CD4-positive, alpha-beta T cell treated with Interleukin-10 for 1 hour (primary cell): ENCODE data around the gene NAT14.
A peak's percentile ranks its signal among the peaks of the same experiment; 100 is the strongest.
"Not testable (repeated sequence)": the region's sequence is repeated elsewhere in the genome, so short reads cannot be mapped to it uniquely, and the experiment has no call there.

Experiments
- DNase-seq: peaks from one replicate; pipeline ENCODE4 v3.0.0-alpha.2; 2020

The NAT14 gene

GRCh38 chr19:55504252-55504603 lies 19.2 kb downstream of the NAT14 start:
- no peak for DNase-seq

GRCh38 chr19:55504981-55505380 lies 20.0 kb downstream of the NAT14 start:
- DNase-seq = no peak

DNA sequence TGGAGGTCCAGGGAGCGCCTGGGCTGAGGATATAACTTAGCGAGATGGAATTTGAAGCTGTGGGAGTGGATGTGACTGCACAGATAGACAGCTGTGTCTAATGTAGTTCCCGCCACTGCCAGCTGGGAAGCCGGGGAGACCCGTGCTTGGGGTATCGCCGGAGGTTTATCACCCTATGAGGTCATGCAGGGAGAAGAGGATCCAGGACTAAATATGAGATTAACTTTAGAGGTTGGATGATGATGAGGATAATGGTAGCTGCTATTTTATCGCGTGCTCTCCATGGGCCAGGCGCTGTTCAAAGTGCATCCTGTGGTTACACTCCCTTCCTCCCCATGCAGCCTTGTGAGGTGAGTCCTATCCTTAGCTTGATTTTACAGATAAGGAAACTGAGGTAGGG lies 23.1 kb downstream of the NAT14 start:
- no peak for DNase-seq

DNA sequence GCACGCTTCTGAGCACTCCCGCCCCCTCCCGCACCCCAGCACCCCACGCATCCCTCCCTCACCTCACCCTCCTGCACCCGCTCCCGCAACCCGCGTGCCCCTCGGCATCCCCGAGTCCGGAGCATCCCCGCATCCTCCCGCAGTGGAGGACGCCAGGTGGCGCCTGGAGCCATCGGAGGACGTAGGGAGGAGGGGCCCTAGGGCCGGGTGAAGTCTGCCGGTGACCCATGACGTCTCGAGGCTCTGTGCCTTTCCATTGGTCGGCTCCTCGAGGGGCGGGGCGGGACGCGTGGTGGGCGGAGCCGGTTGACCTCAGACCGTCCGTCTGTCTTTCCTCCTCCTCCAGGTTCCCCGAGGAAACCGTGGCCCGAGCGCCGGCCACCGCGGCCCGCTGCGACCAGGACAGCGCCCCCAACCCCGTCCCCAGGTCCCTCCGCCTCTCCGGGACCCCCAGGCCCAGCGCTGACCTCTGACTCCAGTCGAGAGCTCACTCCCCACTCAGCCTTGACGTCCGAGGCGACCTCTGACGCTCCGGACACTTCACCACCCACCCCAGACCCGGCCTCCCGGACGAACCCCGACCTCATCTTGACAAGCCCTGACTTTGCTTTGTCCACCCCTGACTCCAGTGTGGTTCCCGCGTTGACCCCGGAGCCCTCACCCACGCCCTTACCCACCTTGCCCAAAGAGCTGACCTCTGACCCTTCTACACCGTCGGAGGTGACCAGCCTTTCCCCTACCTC lies 32.1 kb downstream of the NAT14 start:
- peak; percentile 93 for DNase-seq

DNA sequence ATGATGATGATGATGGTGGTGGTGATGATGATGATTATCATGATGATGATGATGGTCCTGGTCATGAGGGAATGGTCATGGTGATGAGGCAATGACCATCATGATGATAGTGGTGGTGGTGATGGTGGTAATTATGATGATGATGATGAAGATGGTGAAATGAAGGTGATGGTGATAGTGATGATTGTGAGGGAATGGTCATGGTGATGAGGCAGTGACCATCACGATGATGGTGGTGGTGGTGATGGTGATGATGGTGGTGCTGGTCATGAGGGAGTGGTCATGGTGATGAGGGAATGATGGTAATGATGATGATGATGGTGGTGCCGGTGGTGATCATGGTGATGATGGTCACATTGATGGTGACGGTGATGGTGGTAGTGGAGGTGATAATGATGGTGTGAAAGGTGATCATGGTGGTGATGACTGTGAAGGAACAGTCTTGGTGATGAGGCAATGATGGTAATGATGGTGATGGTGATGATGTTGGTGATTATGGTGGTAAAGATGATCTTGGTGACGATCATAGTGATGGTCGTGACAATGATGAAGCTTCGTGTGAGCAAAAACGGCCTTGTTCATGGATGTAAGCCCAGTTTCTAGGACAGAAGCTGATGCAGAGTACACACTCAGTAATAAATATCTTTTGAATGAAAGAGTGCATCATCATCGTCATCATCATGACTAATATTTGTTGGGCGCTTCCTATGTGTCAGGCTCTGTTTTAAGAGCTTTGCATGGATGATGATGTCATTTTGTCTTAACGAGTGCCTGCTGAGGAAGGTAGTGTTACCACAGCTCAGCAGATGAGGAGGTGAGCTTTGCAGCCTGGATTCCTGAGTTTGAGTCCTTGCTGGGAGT lies 34.7 kb downstream of the NAT14 start:
- no peak for DNase-seq

DNA sequence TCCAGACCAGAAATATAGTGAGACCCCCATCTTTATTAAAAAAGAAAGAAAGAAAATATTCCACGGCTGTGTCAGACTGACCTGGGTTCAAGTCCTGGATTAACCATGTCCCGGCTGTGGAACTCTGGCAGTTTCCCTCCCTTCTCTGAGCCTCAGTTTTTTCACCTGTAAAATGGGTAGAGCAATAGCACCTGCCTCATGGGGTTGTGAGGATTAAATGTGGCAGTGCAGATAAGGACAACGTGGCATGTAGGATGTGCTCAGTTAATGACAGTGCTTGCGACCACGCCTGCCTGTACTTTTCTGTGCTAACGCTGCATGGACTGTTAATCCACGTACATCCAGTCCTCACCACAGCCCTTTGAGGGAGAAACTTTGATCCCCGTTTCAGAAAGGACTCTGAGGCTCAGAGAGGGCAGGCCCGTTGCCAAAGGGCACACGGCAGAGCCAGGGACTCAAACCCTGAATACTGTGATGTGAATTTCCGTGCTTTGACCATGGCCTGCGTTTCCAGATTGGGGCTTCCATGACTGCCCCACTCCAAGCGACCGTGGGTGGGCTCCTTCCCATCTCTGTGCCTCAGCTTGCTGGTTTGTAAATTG lies 35.8 kb downstream of the NAT14 start:
- DNase-seq = no peak

GRCh38 chr19:55525289-55526101 lies 40.5 kb downstream of the NAT14 start:
- DNase-seq = no peak

DNA sequence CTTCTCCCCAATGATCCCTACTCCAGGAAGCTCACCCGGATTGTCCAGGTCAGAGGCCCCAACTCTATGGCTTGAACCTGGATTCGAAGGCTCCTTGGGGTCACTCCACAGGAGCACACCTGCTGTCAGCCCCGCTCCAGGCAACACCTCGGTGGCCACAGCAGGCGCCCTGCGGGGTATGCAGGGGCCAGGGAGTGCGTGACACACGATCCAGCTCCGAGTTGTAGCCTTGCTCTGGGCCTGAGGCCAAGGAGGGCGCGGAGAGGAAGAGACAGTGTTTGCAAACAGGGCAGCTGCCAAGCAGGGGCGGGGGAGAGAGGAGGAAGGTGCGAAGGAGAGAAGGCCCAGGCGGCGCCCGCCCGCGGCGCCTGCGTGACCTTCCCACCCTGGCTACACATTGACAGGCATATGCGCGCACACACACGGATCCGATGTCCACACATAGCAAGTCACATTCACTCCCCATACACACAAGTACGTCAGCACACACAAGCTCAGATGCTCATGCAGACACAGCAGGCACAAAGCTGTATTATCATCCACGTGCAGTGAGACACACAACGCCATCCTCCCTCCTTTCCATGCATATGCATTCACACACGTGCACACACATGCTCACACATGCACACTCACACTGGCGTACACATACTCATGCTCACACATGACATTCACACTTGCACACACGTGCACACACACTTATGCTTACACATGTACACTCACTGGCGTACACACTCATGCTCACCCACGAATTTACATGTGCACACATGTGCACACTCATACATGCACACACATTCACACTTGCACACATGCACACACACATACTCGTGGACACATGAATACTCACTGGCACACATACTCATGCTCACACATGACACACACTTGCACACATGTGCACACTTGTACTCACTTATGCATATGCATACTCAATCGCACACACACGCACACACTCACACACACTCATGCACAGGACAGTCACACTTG lies 41.5 kb downstream of the NAT14 start:
- no peak for DNase-seq

GRCh38 chr19:55527197-55528029 lies 42.4 kb downstream of the NAT14 start:
- DNase-seq = no peak

DNA sequence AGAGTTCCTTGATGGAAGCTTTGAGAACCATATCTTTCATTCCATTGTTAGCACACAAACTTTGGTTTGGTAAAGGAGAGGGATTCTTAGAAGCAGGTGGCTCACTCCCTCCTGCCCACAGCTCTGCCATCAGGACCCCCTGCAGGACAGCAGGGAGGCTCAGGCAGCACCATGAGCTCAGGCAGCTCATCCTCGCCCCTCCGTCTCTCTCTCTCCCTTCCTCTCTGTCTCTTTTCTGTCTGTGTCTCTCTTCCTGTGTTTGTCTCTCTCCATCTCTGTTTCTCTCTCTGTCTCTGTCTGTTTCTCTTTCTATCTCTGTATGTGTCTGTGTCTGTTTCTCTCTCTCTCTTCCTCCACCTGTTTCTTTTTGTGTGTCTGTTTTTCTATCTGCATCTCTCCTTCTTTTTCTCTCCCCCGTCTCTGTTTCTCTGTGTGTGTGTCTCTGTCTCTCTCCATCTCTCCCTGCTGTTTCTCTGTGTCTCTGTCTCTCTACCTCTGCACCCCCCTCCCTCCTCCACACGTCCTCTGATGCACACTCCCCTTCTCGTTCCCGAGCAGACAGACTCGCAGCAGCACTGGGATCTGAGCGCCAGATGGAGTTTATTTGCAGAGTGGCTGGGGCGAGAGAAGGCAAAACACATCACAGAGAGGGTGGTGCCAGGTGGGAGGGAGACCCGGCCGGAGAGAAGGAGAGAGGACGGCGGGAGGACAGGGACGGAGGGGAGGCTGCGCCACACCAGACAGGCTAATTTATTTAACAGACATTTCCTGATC lies 43.2 kb downstream of the NAT14 start:
- DNase-seq = no peak

DNA sequence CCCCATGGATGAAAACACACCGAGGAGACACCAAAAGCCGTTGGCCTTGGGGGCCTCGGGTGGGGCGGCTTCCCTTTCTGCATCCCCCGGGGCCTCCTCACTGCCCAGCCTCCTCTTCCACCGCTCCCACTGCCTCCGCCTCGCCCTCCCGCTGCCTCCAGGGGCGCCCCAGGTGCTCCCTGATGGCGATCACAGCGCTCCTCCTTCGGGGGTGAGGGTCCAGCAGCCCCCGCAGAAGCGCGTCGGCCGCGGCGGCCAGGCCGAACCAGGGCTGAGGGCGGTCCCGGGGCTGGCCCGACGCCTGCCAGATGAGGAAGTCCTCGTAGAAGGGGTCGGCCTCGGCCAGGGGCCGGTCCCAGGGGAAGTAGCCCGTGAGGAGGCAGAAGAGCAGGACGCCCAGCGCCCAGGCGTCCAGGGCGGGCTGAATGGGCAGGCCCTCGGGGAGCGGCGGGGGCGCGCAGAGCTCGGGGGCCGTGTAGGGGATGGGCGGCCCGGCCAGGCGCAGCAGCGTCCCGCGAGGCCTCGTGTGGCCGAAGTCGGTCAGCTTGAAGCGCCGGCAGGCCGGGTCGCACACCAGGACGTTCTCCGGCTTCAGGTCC lies 44.7 kb downstream of the NAT14 start:
- DNase-seq = no peak

DNA sequence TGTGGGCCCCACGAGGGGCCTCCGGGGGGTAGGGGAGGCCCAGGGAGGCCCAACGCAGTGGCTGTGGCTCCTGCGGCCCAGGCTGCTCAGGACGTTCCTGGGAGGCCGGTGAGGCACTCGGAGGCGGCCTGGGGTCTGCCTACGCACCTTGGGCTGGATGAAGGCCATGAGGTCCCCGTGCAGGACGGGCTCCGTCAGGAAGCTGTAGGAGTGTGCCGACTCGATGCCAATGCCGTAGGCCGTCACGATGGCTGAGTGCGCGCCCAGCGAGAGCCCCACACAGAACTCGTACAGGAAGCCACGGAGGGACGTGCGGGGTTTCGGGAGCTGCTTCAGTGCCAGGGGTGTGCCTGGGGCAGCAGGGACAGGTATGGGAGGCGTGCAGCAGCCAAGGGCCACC lies 46.0 kb downstream of the NAT14 start:
- no peak for DNase-seq

- DNase-seq = not testable (repeated sequence)
Measured at GRCh38 chr19:55534280-55534679, 49.3 kb downstream of the NAT14 start.

DNA sequence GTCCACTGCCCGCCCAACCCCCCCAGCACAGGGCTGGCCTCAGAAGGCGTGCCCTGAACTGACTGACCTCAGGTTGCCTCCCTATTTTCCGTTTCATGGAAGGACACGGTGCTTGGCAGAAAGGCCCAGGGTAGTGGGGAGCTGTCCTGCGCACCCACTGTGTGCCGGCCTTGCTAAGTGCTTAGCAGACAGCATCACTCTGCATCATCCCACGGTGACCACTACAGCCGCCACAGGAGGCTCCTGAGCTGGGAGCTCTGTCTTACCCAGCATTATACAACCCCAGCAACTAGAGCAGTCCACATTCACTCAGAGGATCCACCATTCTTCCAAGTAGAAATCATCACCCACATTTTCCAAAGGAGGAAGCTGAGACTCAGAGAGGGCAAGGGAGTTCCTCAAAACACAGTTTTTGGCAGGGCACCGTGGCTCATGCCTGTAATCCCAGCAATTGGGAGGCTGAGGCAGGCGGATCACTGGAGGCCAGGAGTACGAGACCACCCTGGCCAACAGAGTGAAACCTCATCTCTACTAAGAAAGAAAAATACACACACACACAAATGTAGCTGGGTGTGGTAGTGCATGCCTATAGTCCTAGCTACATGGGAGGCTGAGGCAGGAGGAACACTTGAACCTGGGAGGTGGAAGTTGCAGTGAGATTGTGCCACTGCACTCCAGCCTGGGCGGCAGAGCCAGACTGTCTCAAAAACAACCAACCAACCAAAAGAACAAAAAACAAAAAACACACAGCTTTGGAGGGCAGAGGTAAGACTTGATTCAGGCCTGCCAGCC lies 50.4 kb downstream of the NAT14 start:
- no peak for DNase-seq

GRCh38 chr19:55535965-55536350 lies 51.0 kb downstream of the NAT14 start:
- no peak for DNase-seq

- DNase-seq = no peak
Measured at GRCh38 chr19:55536366-55536765, 51.4 kb downstream of the NAT14 start.
